Endodermal cell (in vitro differentiated cells): Measurements from ENCODE around the gene RSAD2. TPM values are rescaled to one million over a fixed set of nuclear protein-coding genes. Genes with fewer than 3 reads are reported as not detected.

Source experiments
- DNase-seq: peaks from one replicate; pipeline ENCODE4 v3.0.0-alpha.2; 2017
- H3K27ac ChIP-seq: 2 replicates; pipeline ENCODE4 v1.5.1; 2013; ENCODE audit warnings: mild to moderate bottlenecking, low read depth, low read length, moderate library complexity
- H3K27me3 ChIP-seq: 2 replicates; pipeline ENCODE4 v1.6.1; 2013; ENCODE audit warnings: mild to moderate bottlenecking, low read length, moderate library complexity; ENCODE audit not compliant: insufficient read depth, control insufficient read depth, poor library complexity, severe bottlenecking
- H3K36me3 ChIP-seq: 2 replicates; pipeline ENCODE4 v1.7.0; 2013; ENCODE audit warnings: mild to moderate bottlenecking, low read length, moderate library complexity; ENCODE audit not compliant: control insufficient read depth, insufficient read depth
- H3K4me1 ChIP-seq: one replicate; pipeline ENCODE4 v1.7.0; 2013; ENCODE audit warnings: low read length; ENCODE audit not compliant: control insufficient read depth, insufficient read depth
- H3K4me3 ChIP-seq: 2 replicates; pipeline ENCODE4 v1.5.1; 2013; ENCODE audit warnings: mild to moderate bottlenecking, low read length, moderate library complexity
- H3K9ac ChIP-seq: 2 replicates; pipeline ENCODE4 v1.6.1; 2013; ENCODE audit warnings: mild to moderate bottlenecking, low read length, moderate library complexity; ENCODE audit not compliant: poor library complexity, severe bottlenecking; ENCODE audit errors: extremely low read depth
- H3K9me3 ChIP-seq: 2 replicates; pipeline ENCODE4 v1.6.1; 2013; ENCODE audit warnings: mild to moderate bottlenecking, low read length, moderate library complexity; ENCODE audit not compliant: control insufficient read depth
- H3K27ac Mint-ChIP-seq: 2 replicates; pipeline ENCODE4 v1.8.0; 2020; ENCODE audit warnings: mixed read lengths
- H3K27me3 Mint-ChIP-seq: 2 replicates; pipeline ENCODE4 v1.8.0; 2021; ENCODE audit warnings: mild to moderate bottlenecking, mixed read lengths; ENCODE audit not compliant: insufficient read depth
- H3K36me3 Mint-ChIP-seq: 2 replicates; pipeline ENCODE4 v1.8.0; 2020; ENCODE audit warnings: low read depth, mixed read lengths
- H3K4me1 Mint-ChIP-seq: 2 replicates; pipeline ENCODE4 v1.8.0; 2020; ENCODE audit warnings: mixed read lengths
- H3K4me3 Mint-ChIP-seq: 2 replicates; pipeline ENCODE4 v1.8.0; 2020; ENCODE audit warnings: mild to moderate bottlenecking, moderate library complexity, mixed read lengths
- H3K9me3 Mint-ChIP-seq: 2 replicates; pipeline ENCODE4 v1.8.0; 2020; ENCODE audit warnings: mild to moderate bottlenecking, mixed read lengths
- CTCF ChIP-seq: fragments of 200-600 bp; sonication (generic); conservative IDR thresholded peaks from 2 replicates; pipeline ENCODE4 v1.5.0; 2021; ENCODE audit warnings: antibody characterized with exemption, mild to moderate bottlenecking
- WGBS, 2 experiments: methylation state at CpG; one replicate each; pipeline versions ENCODE4 v1.1.5 to v1.1.7; 2013; ENCODE audit warnings: missing lambda C conversion rate in 2 of 2, mixed read lengths in 1 of 2; ENCODE audit not compliant: insufficient coverage in 1 of 2, insufficient read length in 1 of 2; 5-methylcytosine and 5-hydroxymethylcytosine counted together
- total RNA-seq, 2 donors: library from RNA; stranded (reverse); fragmentation: NEBNext Ultra II Directional in 1 of 2; extraction: Animal tissue kit (Norgen Biotek cat#: 25700) in 1 of 2; gene quantifications; 2 replicates in 1 of 2; 3 replicates in 1 of 2; pipeline ENCODE4 v1.2.1, GENCODE V29; 2021

Gene RSAD2
- total RNA-seq, 2 donors from 2014 or later, result 0.35 to 0.75 TPM

DNA sequence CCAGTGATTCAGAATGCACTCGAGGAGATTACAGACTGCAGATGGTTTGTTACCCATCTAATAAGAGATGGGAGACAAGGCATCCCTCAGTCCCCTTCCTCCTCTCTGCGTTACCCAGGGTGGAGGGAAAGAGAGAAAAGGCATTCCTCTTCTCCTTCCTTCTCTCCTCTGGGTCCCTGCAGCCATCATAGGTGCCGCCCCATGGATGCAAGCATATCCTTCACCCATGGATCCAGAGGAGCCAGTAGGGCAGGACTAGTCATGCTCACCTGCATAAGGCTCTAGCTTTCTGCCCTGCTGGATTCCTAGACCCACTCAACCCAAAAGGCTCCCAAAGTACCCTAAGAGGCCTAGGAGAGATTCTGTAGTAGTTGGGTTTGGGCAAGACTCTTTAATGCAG, 32.3 kb upstream of the RSAD2 start:
- no peak for DNase-seq
- Histone ChIP-seq H3K4me1 (no peaks in the 10 kb centered on the region), H3K9me3 (peaks cover 41% of the 10 kb centered on the region), H3K27me3 (no peaks in the 10 kb centered on the region), H3K27ac (no peak overlapping the region), H3K36me3 (no peaks in the 10 kb centered on the region), H3K4me3 (no peak overlapping the region), H3K9ac (no peak overlapping the region)
- Mint-ChIP-seq H3K27me3 (no peaks in the 10 kb centered on the region), H3K27ac (no peak overlapping the region), H3K36me3 (peaks cover 2% of the 10 kb centered on the region), H3K4me1 (no peaks in the 10 kb centered on the region), H3K4me3 (no peak overlapping the region), H3K9me3 (peaks cover 70% of the 10 kb centered on the region)
- 85 to 100% methylated on average over 1 to 3 of the region's 3 CpGs for WGBS, 2 experiments
- no peak for TF ChIP-seq CTCF

DNA sequence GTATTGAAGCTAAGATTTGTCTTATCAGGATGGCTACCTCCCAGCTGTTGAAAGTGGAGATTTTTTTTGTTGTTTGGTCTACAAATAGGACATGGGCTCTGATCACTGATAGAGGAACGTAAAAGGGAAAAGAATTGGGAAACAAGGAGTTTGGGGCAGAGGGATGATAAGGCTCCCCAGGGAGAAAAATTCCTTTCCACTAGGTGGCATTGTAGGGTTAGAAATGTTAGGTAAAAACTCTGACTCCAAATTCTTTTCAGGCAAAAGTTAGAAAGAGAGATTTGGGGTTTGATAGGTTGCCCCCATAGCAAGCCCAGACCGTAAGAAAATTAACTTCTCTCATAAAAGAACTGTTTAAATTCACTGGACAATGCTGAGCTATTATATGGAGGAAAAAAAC, 31.7 kb upstream of the RSAD2 start:
- 60 to 89% methylated on average over 1 to 2 of the region's 2 CpGs for WGBS, 2 experiments
- Mint-ChIP-seq H3K4me1 (no peaks in the 10 kb centered on the region), H3K9me3 (peaks cover 70% of the 10 kb centered on the region), H3K27ac (no peak overlapping the region), H3K36me3 (peaks cover 2% of the 10 kb centered on the region), H3K27me3 (no peaks in the 10 kb centered on the region), H3K4me3 (no peak overlapping the region)
- Histone ChIP-seq H3K9me3 (peaks cover 41% of the 10 kb centered on the region), H3K4me3 (peak overlapping the region; percentile 51), H3K36me3 (no peaks in the 10 kb centered on the region), H3K4me1 (no peaks in the 10 kb centered on the region), H3K27me3 (no peaks in the 10 kb centered on the region), H3K9ac (no peak overlapping the region), H3K27ac (no peak overlapping the region)
- TF ChIP-seq CTCF, result peak; percentile 56
- no peak for DNase-seq

GRCh38 chr2:6846540-6846939, 31.0 kb upstream of the RSAD2 start:
- DNase-seq, result no peak
- Mint-ChIP-seq H3K9me3 (peaks cover 66% of the 10 kb centered on the region), H3K36me3 (peaks cover 2% of the 10 kb centered on the region), H3K27ac (no peak overlapping the region), H3K4me3 (no peak overlapping the region), H3K27me3 (no peaks in the 10 kb centered on the region), H3K4me1 (no peaks in the 10 kb centered on the region)
- Histone ChIP-seq H3K9me3 (peaks cover 41% of the 10 kb centered on the region), H3K27ac (no peak overlapping the region), H3K4me3 (peak overlapping the region; percentile 51), H3K36me3 (no peaks in the 10 kb centered on the region), H3K9ac (no peak overlapping the region), H3K4me1 (no peaks in the 10 kb centered on the region), H3K27me3 (no peaks in the 10 kb centered on the region)
- WGBS, 2 experiments, result 88% methylated on average over 1 of the region's 1 CpG; no CpG with 5 or more reads in 1 of the 2 experiments
- no peak for TF ChIP-seq CTCF
